A673 (cell line): Measurements from ENCODE around the gene IGFL4. TPM values are rescaled to one million over a fixed set of nuclear protein-coding genes. Genes with fewer than 3 reads are reported as not detected.

Experiments
- BruUV-seq: library from RNA; stranded (reverse); fragments of 400-500 nt; replicated peaks from 2 replicates; lab custom pipeline; 2021; lab: Mats Ljungman, UMichigan
- CTCF ChIA-PET: fragments of 300-600 bp; sonication (Branson Sonifier 250); formaldehyde crosslinking; loops from one replicate; lab custom pipeline; 2022; ENCODE audit warnings: antibody characterized with exemption; lab: Charles Lee
- POLR2A ChIA-PET: fragments of 300-600 bp; sonication (Branson Sonifier 250); formaldehyde crosslinking; loops from one replicate; lab custom pipeline; 2022; ENCODE audit warnings: antibody characterized with exemption; ENCODE audit not compliant: low non-redundant PET; lab: Charles Lee
- DNase-seq: peaks from one replicate; pipeline ENCODE4 v3.0.0-alpha.2; 2015; ENCODE audit warnings: low spot score
- H3K27ac ChIP-seq: fragments of 200-600 bp; sonication (generic); 2 replicates; pipeline ENCODE4 v1.5.1; 2016; ENCODE audit warnings: mixed run types, low read depth, mild to moderate bottlenecking, mixed read lengths, antibody characterized with exemption, low read length; ENCODE audit not compliant: poor library complexity, severe bottlenecking
- H3K27me3 ChIP-seq: fragments of 200-600 bp; sonication (generic); replicated peaks from 2 replicates; pipeline ENCODE4 v1.6.1; 2017; ENCODE audit warnings: mixed run types, low read depth, mild to moderate bottlenecking, mixed read lengths, antibody characterized with exemption, low read length; ENCODE audit not compliant: insufficient read depth, poor library complexity
- H3K36me3 ChIP-seq: fragments of 200-600 bp; sonication (generic); 2 replicates; pipeline ENCODE4 v1.6.1; 2016; ENCODE audit warnings: mixed run types, mild to moderate bottlenecking, mixed read lengths, antibody characterized with exemption, low read length; ENCODE audit not compliant: insufficient read depth, poor library complexity, severe bottlenecking
- H3K4me1 ChIP-seq: fragments of 200-600 bp; sonication (generic); 2 replicates; pipeline ENCODE4 v1.6.1; 2017; ENCODE audit warnings: mixed run types, mild to moderate bottlenecking, mixed read lengths, antibody characterized with exemption, low read length; ENCODE audit not compliant: insufficient read depth, poor library complexity, severe bottlenecking
- H3K4me3 ChIP-seq: fragments of 200-600 bp; sonication (generic); 2 replicates; pipeline ENCODE4 v1.5.1; 2016; ENCODE audit warnings: low read depth, mixed run types, mild to moderate bottlenecking, mixed read lengths, low read length; ENCODE audit not compliant: poor library complexity, severe bottlenecking
- H3K9me3 ChIP-seq: fragments of 200-600 bp; sonication (generic); 2 replicates; pipeline ENCODE4 v1.6.1; 2016; ENCODE audit warnings: mixed run types, low read depth, mild to moderate bottlenecking, mixed read lengths, antibody characterized with exemption, low read length; ENCODE audit not compliant: poor library complexity, severe bottlenecking
- EZH2 ChIP-seq: fragments of 200-600 bp; sonication (generic); IDR thresholded peaks from 2 replicates; pipeline ENCODE4 v1.6.1; 2017; ENCODE audit warnings: borderline replicate concordance, low read depth, mild to moderate bottlenecking, mixed read lengths, antibody characterized with exemption, low read length; ENCODE audit not compliant: poor library complexity, severe bottlenecking
- intact Hi-C: fragments of 100-400 bp; cut with micrococcal nuclease; formaldehyde crosslinking; loops from one replicate; pipeline ENCODE4 v1.10.0; 2022; ENCODE audit not compliant: unreplicated experiment
- total RNA-seq: library from RNA; stranded (reverse); gene quantifications from 2 replicates; pipeline ENCODE4 v1.2.3, GENCODE V29; 2021
- TF ChIP-seq, protein P1 (sequence below): fragments of 300-800, 200-600 bp; sonication (generic); conservative IDR thresholded peaks from 2 replicates; pipeline ENCODE4 v1.5.1; 2017; ENCODE audit warnings: low read depth, mild to moderate bottlenecking, antibody characterized with exemption, low read length, moderate library complexity, mixed read lengths

Gene IGFL4
- total RNA-seq, 1 experiment from 2014 or later: not detected

DNA sequence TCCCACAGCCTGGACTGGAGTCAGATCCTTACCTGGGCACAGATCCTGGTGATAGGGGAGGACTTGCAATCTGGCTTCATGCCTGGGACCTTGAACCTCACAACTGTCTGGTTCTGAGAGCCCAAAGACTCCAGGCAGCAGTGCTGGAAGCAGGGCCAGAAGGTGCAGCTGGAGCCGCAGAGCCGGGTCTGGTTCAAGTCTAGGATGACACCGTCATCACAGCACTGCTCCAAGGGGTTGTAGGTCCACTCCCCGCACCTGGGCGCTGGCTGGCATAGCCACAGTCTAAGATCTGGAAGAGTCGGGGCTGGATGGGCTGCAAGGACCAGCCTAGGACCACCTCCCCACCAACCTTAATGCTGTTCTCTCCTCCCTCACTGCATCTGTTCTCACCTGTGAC is 677 bp downstream of the IGFL4 start:
- CTCF ChIA-PET: no interaction called here
- peaks cover 36% of the 10 kb centered on the region for H3K27me3 ChIP-seq
- no peak for TF ChIP-seq EZH2
- TF ChIP-seq, protein P1, sequence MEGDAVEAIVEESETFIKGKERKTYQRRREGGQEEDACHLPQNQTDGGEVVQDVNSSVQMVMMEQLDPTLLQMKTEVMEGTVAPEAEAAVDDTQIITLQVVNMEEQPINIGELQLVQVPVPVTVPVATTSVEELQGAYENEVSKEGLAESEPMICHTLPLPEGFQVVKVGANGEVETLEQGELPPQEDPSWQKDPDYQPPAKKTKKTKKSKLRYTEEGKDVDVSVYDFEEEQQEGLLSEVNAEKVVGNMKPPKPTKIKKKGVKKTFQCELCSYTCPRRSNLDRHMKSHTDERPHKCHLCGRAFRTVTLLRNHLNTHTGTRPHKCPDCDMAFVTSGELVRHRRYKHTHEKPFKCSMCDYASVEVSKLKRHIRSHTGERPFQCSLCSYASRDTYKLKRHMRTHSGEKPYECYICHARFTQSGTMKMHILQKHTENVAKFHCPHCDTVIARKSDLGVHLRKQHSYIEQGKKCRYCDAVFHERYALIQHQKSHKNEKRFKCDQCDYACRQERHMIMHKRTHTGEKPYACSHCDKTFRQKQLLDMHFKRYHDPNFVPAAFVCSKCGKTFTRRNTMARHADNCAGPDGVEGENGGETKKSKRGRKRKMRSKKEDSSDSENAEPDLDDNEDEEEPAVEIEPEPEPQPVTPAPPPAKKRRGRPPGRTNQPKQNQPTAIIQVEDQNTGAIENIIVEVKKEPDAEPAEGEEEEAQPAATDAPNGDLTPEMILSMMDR: no peak

DNA sequence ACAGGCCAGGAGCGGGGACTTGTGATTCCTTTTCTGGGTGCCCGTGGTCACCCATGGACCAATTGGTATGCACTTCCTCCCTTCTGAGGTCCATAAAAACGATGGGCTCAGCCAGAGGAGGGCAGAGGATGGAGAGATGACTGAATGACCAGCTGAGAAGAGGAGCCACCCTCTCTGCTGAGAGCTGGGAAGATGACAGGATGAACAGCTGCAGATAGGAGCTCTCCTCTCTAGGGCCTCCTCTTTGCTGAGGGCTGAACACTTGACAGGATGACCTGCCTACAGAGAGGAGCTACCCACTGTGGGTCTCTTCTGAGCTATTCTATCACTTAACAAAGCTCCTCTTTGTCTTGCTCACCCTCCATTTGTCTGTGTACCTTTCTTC is 4.1 kb downstream of the IGFL4 start:
- H3K9me3 ChIP-seq: no peaks in the 10 kb centered on the region
- intact Hi-C loops: no loop called here
- H3K36me3 ChIP-seq: no peaks in the 10 kb centered on the region
- POLR2A ChIA-PET: no interaction called here
- H3K4me1 ChIP-seq: peaks cover 3% of the 10 kb centered on the region
- no TSS peak for BruUV-seq
- no peak overlapping the region for H3K27ac ChIP-seq
- no peak overlapping the region for H3K4me3 ChIP-seq
- CTCF ChIA-PET: no interaction called here
- TF ChIP-seq EZH2: no peak
- TF ChIP-seq, protein P1: no peak
- no peak for DNase-seq
- H3K27me3 ChIP-seq: peaks cover 12% of the 10 kb centered on the region

More for the DNA sequence above, 677 bp downstream of the IGFL4 start:
- Histone ChIP-seq H3K4me3 (no peak overlapping the region), H3K4me1 (peaks cover 3% of the 10 kb centered on the region), H3K27ac (no peak overlapping the region), H3K36me3 (no peaks in the 10 kb centered on the region), H3K9me3 (no peaks in the 10 kb centered on the region)
- intact Hi-C loops: no loop called here
- no TSS peak for BruUV-seq
- DNase-seq: no peak
- POLR2A ChIA-PET: no interaction called here

DNA sequence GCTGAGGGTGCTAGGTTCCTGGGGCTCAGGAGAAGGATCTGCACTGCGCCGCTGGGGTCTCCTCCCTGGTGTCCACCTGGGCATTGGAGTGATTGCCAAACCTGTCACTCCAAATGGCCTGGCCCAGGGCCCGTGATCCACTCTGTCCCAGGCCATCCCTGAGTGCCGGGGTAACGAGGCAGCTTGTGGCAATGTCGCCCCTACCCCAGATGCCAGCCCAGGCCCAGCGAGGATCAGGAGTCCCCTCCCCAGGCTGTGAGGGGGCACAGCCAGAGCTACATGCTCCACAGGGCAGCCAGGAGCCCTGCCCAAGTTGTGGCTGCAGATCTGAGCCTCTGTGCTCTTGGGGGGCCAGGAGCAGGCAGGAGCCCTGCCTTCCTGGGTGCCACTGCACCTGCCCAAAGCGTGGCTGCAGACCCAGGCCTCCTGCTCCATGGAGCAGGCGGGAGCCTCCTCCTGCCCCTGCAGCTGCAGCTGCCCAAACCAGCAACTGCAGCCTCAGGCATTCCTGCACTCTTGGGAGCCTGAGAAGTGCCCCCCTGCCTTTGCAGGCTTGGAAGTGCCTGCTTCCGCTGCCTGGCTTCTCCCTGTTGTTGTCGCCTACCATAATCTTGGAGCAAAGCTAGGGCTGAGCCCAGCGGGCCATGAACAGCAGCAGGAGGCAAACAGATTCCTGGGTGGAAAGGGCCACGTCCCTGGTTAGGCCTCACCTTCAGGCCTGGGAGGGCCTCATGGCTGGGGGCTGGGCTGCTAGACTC is 4.6 kb downstream of the IGFL4 start:
- ChIA-PET CTCF (no interaction called here), POLR2A (no interaction called here)
- peaks cover 3% of the 10 kb centered on the region for H3K4me1 ChIP-seq
- H3K4me3 ChIP-seq: no peak overlapping the region
- no peak for TF ChIP-seq EZH2
- H3K36me3 ChIP-seq: no peaks in the 10 kb centered on the region
- BruUV-seq: no TSS peak
- no peaks in the 10 kb centered on the region for H3K9me3 ChIP-seq
- no peak for DNase-seq
- H3K27ac ChIP-seq: no peak overlapping the region
- intact Hi-C loops: no loop called here
- H3K27me3 ChIP-seq: peaks cover 7% of the 10 kb centered on the region
